ENCODE results near the gene PCDHB4.
"Not testable (repeated sequence)": the region's sequence is repeated elsewhere in the genome, so short reads cannot be mapped to it uniquely, and the experiment has no call there.

DNA sequence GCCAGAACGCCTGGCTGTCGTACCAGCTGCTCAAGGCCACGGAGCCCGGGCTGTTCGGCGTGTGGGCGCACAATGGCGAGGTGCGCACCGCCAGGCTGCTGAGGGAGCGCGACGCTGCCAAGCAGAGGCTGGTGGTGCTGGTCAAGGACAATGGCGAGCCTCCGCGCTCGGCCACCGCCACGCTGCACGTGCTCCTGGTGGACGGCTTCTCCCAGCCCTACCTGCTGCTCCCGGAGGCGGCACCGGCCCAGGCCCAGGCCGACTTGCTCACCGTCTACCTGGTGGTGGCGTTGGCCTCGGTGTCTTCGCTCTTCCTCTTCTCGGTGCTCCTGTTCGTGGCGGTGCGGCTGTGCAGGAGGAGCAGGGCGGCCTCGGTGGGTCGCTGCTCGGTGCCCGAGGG is 25.0 kb upstream of the PCDHB4 start:
- TF ChIP-seq, protein P1, sequence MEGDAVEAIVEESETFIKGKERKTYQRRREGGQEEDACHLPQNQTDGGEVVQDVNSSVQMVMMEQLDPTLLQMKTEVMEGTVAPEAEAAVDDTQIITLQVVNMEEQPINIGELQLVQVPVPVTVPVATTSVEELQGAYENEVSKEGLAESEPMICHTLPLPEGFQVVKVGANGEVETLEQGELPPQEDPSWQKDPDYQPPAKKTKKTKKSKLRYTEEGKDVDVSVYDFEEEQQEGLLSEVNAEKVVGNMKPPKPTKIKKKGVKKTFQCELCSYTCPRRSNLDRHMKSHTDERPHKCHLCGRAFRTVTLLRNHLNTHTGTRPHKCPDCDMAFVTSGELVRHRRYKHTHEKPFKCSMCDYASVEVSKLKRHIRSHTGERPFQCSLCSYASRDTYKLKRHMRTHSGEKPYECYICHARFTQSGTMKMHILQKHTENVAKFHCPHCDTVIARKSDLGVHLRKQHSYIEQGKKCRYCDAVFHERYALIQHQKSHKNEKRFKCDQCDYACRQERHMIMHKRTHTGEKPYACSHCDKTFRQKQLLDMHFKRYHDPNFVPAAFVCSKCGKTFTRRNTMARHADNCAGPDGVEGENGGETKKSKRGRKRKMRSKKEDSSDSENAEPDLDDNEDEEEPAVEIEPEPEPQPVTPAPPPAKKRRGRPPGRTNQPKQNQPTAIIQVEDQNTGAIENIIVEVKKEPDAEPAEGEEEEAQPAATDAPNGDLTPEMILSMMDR (IDR thresholded peaks at IDR 0.05), result not testable (repeated sequence)
- not testable (repeated sequence) for TF ChIP-seq POLR2A, POLR2AphosphoS5 (IDR thresholded peaks at IDR 0.05)

Data from stomach (tissue), 4 donors.